GM12873 (cell line): ENCODE measurements around the gene ARMC12.
A peak's percentile ranks its signal among the peaks of the same experiment; 100 is the strongest.

Source experiments
- TF ChIP-seq, protein P1 (sequence below): IDR thresholded peaks from 2 replicates; pipeline ENCODE4 v1.5.1; 2012; ENCODE audit warnings: low read depth, mild to moderate bottlenecking, moderate library complexity, low read length, control low read depth; ENCODE audit not compliant: insufficient read depth; ENCODE audit errors: missing control alignments

Gene ARMC12

DNA sequence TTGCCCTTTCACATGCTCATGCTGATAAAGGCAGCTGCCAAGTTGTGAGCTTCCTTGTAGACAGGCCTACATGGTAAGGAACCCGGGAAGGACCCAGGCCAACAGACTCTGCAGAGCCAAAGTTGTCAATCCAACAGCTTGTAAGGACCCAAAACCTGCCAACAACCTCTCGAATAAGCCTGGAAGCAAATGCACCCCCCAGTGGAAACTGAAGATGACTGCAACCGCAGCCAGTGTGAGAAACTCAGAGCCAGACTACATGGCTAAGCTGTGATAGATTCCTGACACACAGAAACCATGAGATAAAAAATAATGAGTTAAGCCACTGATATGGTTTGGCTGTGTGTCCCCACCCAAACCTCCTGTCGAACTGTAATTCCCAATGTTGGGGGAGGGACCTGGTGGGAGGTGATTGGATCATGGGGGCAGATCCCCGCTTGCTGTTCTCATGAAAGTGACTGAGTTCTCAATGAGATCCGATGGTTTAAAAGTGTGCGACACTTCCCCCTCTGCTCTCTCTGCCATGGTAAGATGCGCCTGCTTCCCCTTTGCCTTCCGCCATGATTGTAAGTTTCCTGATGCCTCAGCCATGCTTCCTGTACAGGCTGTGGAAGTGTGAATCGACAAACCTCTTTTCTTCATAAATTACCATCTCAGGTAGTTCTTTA, 20.8 kb downstream of the ARMC12 start:
- TF ChIP-seq, protein P1, sequence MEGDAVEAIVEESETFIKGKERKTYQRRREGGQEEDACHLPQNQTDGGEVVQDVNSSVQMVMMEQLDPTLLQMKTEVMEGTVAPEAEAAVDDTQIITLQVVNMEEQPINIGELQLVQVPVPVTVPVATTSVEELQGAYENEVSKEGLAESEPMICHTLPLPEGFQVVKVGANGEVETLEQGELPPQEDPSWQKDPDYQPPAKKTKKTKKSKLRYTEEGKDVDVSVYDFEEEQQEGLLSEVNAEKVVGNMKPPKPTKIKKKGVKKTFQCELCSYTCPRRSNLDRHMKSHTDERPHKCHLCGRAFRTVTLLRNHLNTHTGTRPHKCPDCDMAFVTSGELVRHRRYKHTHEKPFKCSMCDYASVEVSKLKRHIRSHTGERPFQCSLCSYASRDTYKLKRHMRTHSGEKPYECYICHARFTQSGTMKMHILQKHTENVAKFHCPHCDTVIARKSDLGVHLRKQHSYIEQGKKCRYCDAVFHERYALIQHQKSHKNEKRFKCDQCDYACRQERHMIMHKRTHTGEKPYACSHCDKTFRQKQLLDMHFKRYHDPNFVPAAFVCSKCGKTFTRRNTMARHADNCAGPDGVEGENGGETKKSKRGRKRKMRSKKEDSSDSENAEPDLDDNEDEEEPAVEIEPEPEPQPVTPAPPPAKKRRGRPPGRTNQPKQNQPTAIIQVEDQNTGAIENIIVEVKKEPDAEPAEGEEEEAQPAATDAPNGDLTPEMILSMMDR = peak; percentile 49

DNA sequence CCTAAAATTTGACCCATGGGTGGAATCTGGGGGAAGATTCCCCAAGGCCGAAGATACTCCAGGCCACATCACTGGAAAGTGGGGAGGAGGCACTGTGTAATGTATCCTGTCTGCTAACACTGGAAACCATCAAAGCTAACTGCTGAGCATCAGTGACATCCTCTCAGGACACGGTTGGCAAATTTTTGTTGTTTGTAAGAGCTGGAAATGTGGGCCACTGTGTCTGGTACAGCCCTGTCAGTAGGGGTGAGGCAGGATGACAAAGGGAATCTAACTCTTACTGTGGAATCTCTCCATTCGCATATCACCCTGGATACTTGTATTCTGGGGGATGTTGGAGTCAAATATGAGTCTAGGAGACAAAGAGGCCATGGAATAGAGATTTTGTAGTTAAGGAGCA, 22.6 kb downstream of the ARMC12 start:
- TF ChIP-seq, protein P1 = no peak

DNA sequence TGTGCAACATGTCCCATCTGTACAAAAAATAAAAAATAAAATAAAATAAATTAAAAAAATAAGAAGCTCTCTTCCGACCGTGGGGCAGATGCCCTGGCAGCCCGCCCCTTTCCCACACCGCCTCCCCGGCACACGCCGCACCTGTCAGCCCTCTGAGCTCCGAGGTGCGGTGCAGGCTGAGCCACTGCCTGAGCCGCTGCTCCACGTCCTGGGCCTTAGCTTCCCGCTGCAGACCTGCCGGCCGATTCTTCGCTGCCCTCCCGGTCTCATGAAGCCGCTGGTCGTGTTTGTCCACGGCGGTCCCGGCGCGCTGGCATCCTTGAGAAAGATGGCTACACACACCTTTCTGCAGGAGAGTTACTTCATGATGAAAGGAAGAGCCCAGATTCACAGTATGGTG, 28.9 kb downstream of the ARMC12 start:
- TF ChIP-seq, protein P1 = no peak

DNA sequence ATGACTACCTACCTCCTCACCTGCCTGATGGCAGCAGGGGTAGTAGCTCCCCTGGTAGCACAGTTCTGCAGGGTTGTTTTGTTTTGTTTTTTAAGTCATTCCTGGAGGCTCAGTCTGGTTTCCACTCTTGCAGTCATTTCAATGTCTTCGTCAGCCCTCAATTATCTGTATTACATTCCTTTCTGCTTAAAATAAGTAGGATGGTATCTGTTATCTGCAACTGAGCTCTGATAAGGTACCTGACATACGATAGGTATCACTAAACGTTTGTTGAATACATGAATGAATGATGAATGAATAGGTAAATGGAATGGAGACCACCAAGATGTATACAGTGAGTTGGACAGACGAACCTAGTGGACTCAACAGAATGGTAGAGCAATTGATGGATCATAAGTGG, 32.4 kb downstream of the ARMC12 start:
- TF ChIP-seq, protein P1 = no peak

DNA sequence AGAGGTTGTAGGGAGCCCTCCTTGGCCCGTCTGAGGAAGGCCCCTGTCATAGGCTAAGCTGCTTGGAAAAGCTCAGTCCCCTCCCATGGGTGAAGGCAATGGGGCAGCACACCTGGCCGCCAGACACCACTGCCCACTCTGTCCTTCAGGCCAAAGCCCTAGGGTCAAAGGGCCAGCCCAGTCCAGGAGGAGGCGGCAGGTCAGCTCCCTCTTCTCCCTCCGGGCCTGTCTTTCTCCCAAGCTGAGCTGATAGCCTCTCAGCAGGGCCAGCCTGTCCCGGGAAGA, 34.5 kb downstream of the ARMC12 start:
- TF ChIP-seq, protein P1 = no peak

DNA sequence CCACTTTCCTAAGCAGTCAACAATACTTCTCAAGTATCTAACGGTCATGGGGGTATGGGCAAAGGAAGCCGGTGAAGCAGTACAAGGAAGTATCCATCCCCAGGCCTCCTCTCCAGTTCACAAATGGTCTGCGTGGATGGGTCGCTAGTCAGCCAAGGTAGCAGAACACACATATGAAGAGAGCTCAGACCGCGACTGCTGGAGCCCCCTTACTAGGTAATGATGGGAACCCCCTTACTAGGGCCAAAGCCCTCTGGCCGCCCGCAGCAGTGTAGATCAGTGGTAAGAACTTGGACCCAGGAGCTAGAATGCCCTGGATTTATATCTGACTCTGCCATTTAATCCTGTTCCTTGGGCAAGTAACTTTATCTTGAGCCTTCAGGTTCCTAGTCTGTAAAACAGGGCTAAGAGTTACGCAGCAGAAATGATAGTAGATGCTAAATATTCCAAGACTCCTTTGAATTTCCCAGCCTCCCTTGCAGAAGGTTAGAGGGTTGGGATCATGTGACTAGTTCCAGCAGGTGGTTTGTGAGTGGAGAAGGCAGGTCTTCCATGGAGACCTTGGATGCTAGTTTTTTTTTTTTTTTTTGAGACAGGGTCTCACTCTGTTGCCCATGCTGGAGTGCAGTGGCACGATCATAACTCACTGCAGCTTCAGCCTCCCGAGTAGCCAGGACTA, 37.4 kb downstream of the ARMC12 start:
- TF ChIP-seq, protein P1 = no peak

DNA sequence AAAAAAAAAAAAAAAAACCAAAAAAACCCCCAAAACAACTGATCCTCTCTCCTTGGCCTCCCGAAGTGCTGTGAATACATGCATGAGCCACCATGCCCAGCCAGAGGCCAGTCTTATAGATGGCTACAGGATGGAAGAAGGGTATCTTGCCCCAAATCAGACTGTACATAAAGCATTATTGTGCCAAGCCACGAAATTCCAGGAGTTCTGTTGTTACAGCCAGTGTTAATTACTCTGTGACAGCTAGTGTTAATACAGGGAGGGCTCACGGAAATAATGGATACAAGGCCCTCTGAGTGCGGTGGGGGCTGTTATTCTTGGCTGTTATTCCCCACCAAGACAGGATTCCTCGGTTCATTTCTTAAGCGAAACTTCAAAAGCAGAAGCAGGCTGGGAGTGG, 38.2 kb downstream of the ARMC12 start:
- TF ChIP-seq, protein P1 = no peak
